GM10266 (cell line): ENCODE data around the gene CCNF.
A peak's percentile ranks its signal among the peaks of the same experiment; 100 is the strongest.

Experiments
- DNase-seq: peaks from one replicate; pipeline ENCODE4 v3.0.0; 2012; ENCODE audit errors: extremely low spot score
- CTCF ChIP-seq: IDR thresholded peaks from 2 replicates; pipeline ENCODE4 v1.5.1; 2012; ENCODE audit warnings: mild to moderate bottlenecking, low read depth; ENCODE audit not compliant: control insufficient read depth, insufficient read depth; ENCODE audit errors: missing control alignments

The CCNF gene

GRCh38 chr16:2470234-2470601, 41.0 kb downstream of the CCNF start:
- no peak for DNase-seq
- no peak for TF ChIP-seq CTCF

- DNase-seq, result peak; percentile 51
- TF ChIP-seq CTCF, result no peak
Measured at GRCh38 chr16:2470603-2471015, 41.4 kb downstream of the CCNF start.

GRCh38 chr16:2471016-2471652, 41.9 kb downstream of the CCNF start, which contains the start of gene NTN3:
TSS of gene NTN3 (plus strand) at chr16:2471297. CDS start at chr16:2471702, 405 bp downstream.
- TF ChIP-seq CTCF, result no peak
- DNase-seq, result peak; percentile 77

- DNase-seq, result no peak
- no peak for TF ChIP-seq CTCF
Measured at GRCh38 chr16:2471653-2472487, 42.6 kb downstream of the CCNF start.

- no peak for TF ChIP-seq CTCF
- DNase-seq, result no peak
Measured at GRCh38 chr16:2472488-2472864, 43.2 kb downstream of the CCNF start.

- DNase-seq, result no peak
- no peak for TF ChIP-seq CTCF
Measured at GRCh38 chr16:2472885-2473445, 43.7 kb downstream of the CCNF start.

GRCh38 chr16:2473446-2473926, 44.2 kb downstream of the CCNF start:
- TF ChIP-seq CTCF, result no peak
- peak; percentile 56 for DNase-seq
